ENCODE results near the gene TEX48. TPM values are rescaled to one million over a fixed set of nuclear protein-coding genes. Genes with fewer than 3 reads are reported as not detected.

Gene TEX48
- total and polyA plus RNA-seq, 2 experiments from 2014 or later: not detected

GRCh38 chr9:114621561-114621960 lies 60.4 kb downstream of the TEX48 start (continued):
- no peak for TF ChIP-seq REST (IDR thresholded peaks at IDR 0.05; ENCODE audit: unreplicated experiment)
- no peak for TF ChIP-seq NANOG (IDR thresholded peaks at IDR 0.05; ENCODE audit: borderline replicate concordance)
- no peak for TF ChIP-seq POLR2AphosphoS5 (IDR thresholded peaks at IDR 0.05; ENCODE audit: low read depth)
- no peak for TF ChIP-seq STAT1 (IDR thresholded peaks at IDR 0.05; ENCODE audit: unreplicated experiment)
- no peak for TF ChIP-seq ETS1 (IDR thresholded peaks at IDR 0.05)
- no peak for TF ChIP-seq CTCF (conservative IDR thresholded peaks at IDR 0.05; ENCODE audit: low read depth in 2 of 2)

- no peaks in the 10 kb centered on the region for H4K20me1 ChIP-seq (replicated peaks; ENCODE audit: insufficient read depth)
- DNase-seq (ENCODE audit: low spot score): no peak
- H3K36me3 Mint-ChIP-seq (ENCODE audit: low read depth): peaks cover 34% of the 10 kb centered on the region
- no peaks in the 10 kb centered on the region for H3F3A ChIP-seq (replicated peaks; ENCODE audit: low read depth)
- no peaks in the 10 kb centered on the region for H3K9me3 Mint-ChIP-seq
- no peak overlapping the region for H3K27ac Mint-ChIP-seq
- no peak overlapping the region for H3K4me3 ChIP-seq
- H3K4me1 Mint-ChIP-seq: no peaks in the 10 kb centered on the region
- no peaks in the 10 kb centered on the region for H3K27me3 ChIP-seq (ENCODE audit: insufficient read depth)
- peaks cover 3% of the 10 kb centered on the region for H3K27me3 Mint-ChIP-seq (ENCODE audit: insufficient read depth, low read depth, poor library complexity)
- H3K9me2 ChIP-seq (ENCODE audit: insufficient read depth): no peaks in the 10 kb centered on the region
- H3K4me1 ChIP-seq (ENCODE audit: insufficient read depth): no peaks in the 10 kb centered on the region
- no peak overlapping the region for H3K4me2 ChIP-seq
- ATAC-seq: no peak
- H3K79me2 ChIP-seq (replicated peaks; ENCODE audit: insufficient read depth): peaks cover 4% of the 10 kb centered on the region; the same call in 1 of the 2 replicates
- H3K4me3 Mint-ChIP-seq: no peak overlapping the region
- no peak overlapping the region for H3K27ac ChIP-seq (ENCODE audit: low read depth)
- H2AFZ ChIP-seq: no peak overlapping the region
- no peaks in the 10 kb centered on the region for H3K36me3 ChIP-seq (ENCODE audit: insufficient read depth)
- TF ChIP-seq ZNF331 (CRISPR knock-in tag; IDR thresholded peaks at IDR 0.05; ENCODE audit: low read depth) (no peak), NANOG (IDR thresholded peaks at IDR 0.05; ENCODE audit: borderline replicate concordance) (no peak), POLR2AphosphoS5 (IDR thresholded peaks at IDR 0.05; ENCODE audit: low read depth) (no peak), EZH2phosphoT487 (IDR thresholded peaks at IDR 0.05; ENCODE audit: unreplicated experiment) (no peak), STAT1 (IDR thresholded peaks at IDR 0.05; ENCODE audit: unreplicated experiment) (no peak), ETS1 (IDR thresholded peaks at IDR 0.05) (no peak), JUNB (IDR thresholded peaks at IDR 0.05; ENCODE audit: unreplicated experiment) (no peak), CTCF (conservative IDR thresholded peaks at IDR 0.05; ENCODE audit: low read depth in 2 of 2) (no peak), REST (IDR thresholded peaks at IDR 0.05; ENCODE audit: unreplicated experiment) (no peak), ZNF114 (CRISPR knock-in tag; IDR thresholded peaks at IDR 0.05) (no peak)
Measured at GRCh38 chr9:114619191-114619761, 62.7 kb downstream of the TEX48 start.
